ENCODE data around the gene DGKG.

The DGKG gene

GRCh38 chr3:186209810-186210752, 152.0 kb downstream of the DGKG start:
- no peak for DNase-seq (ENCODE audit: low read depth in 2 of 2)

DNA sequence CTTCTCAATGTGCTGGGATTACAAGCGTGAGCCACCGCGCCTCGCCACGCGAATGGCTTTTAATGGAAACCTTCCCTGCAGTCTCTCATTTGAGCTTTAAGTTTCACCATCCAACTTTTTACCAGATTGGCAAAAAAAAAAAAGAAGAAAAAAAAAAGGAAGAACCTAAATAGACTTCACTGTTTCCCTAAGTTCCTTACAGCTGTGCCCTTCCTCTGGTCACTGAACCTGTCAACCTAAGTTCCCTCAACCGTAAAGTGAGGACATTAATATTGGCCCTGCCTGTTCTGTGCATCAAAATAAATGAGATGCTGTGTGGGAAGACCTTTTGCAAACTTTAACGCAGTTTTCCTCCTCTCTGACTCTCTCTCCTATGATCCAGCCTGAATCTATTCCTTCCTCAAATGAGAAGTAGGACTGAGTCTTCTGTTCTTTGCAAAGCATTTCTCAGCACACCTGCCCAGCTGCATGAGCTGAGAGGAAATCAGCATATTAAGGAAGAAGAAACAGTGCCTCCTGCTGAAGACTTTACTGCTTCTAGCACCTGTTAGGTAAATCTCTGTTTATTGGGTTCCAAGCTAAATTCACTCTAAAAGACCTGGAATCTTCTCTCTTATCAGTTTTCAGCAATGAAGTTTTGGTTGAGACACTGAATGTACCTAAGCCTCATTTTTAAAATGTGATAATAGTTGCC, 153.6 kb downstream of the DGKG start:
- no peak for DNase-seq (ENCODE audit: low read depth in 2 of 2)

GRCh38 chr3:186207515-186207914, 154.5 kb downstream of the DGKG start:
- no peak for DNase-seq (ENCODE audit: low read depth in 2 of 2)

- no peak for DNase-seq (ENCODE audit: low read depth in 2 of 2)
Observed at GRCh38 chr3:186200726-186201125, 161.3 kb downstream of the DGKG start.

DNA sequence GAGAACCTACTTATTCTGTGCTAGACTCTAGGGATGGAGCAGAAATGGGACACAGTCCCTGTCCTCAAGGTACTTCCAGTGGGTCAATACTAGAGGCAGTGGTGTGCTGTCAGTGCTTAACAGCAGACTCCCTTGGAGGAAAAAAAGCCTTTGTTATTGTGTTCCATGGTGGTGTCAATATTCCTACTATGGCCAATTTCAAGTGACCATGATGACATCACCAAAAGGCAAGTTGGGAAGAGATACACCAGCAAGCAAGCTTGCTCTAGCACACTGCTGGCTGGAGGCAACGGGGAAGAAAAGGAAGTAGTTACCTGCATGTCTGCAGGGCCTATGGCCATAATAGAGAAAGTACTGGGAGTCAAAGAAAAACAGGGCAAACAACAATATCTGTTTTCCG, 163.6 kb downstream of the DGKG start:
- DNase-seq (ENCODE audit: low read depth in 2 of 2): no peak

GRCh38 chr3:186194451-186194811, 167.6 kb downstream of the DGKG start:
- DNase-seq (ENCODE audit: low read depth in 2 of 2): no peak

- no peak for DNase-seq (ENCODE audit: low read depth in 2 of 2)
Observed at GRCh38 chr3:186193534-186194450, 168.2 kb downstream of the DGKG start.

DNA sequence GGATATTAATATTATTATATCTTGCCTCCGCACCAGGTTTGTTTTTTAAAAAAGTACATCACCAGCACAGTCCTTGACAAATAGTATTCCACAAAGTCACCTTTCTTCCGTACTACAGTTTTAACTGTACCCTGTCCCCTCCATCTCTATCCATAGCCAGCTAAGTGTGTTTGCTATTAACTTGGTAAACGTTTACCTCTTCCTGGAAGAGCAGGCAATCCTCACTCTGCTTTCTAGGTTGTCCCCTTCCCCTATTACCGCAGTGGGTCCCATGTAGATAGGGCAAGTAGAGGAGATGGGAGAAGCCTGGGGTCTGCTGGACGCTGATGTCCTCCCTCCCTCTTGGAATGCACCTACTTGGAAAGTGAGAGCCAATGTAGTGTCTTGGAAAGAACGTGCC, 169.2 kb downstream of the DGKG start:
- DNase-seq (ENCODE audit: low read depth in 2 of 2): no peak

- no peak for DNase-seq (ENCODE audit: low read depth in 2 of 2)
Observed at GRCh38 chr3:186189492-186189891, 172.5 kb downstream of the DGKG start.

DNA sequence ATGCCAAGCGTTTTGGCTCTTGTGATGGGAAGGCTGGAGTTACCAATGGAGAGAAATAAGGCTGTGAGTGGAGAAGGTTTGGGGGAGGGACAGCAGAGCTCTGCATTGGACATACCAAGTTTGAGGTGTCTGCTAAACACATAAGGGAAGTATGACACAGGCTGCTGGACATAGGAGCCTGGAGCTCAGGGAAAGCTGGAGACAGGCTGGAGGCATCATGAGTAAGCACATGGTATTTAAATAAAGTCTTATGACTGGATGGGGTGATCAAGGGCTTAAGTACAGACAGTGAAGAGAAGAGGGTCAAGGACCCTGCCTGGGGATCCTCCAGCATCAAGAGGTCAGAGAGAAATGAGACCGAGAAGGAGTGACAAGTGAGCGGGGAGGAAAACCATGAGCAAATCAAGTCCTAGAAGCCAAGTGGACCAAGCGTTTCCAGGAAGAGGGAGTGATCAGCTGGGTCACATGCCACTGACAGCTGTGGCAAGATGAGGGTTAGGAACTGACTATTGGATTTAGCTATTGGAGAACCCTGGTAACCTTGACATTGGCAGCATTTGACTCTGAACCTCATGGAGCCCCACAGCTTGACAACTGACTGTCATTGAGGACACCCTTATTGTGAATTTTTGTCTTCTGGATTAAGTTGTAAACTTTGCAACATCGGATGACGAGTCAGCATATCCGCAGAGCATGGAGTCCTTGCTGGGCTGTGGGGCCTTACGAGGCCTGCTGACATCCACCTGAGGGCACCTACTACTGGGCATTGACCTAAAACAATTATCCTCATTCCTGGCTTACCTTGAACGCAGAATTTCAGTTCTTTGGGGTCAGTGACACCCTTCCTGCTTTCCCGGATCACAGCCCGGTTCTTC, 174.4 kb downstream of the DGKG start:
- DNase-seq (ENCODE audit: low read depth in 2 of 2): no peak

DNA sequence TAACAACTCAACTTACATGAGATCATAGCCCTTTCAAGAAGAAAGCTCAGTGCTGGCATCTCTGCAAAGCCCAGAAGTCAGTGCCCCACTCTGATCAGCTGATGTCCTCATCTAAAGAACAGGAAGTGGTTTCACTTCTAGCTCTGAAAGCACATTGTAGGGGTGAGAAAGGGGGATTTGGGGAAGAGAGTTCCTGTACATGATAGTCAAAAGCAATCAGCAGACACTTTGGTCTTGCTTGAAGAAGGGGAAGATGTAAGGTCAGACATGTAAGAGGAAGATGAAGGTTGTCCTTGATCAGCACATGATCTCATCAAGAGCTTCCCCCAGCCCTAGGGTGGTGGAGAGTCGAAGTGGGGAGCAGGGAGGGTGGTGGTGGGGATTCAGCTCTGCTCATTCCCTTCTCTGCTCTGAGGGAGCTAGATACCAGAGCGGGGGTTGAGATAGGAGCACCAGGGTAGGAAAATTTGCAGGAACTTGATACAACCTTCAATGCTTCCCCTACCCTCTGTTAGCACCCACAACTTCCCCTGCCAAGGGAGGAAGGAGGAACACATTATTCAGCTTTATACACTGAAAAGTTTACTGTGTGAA, 176.7 kb downstream of the DGKG start:
- no peak for DNase-seq (ENCODE audit: low read depth in 2 of 2)

- no peak for DNase-seq (ENCODE audit: low read depth in 2 of 2)
Observed at GRCh38 chr3:186184021-186184420, 178.0 kb downstream of the DGKG start.

DNA sequence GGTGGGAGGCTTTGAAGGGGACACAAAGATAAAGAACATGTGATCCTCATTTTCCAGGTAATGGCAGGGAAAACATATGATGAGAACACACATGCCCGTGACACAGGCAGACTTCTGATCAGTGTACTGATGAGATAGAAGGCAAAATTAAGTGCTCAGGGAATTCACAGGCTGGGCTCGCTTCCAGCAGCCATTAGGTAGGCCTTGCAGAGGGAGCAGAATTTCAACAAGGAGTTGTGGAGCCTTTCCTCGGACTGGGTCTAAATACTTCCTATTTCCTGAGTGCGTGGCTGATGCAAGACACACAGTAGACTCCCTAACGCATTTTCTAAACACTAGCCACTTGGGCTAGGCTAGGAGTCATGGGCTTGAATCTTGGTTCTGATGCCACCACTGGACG, 179.2 kb downstream of the DGKG start:
- DNase-seq (ENCODE audit: low read depth in 2 of 2): no peak

DNA sequence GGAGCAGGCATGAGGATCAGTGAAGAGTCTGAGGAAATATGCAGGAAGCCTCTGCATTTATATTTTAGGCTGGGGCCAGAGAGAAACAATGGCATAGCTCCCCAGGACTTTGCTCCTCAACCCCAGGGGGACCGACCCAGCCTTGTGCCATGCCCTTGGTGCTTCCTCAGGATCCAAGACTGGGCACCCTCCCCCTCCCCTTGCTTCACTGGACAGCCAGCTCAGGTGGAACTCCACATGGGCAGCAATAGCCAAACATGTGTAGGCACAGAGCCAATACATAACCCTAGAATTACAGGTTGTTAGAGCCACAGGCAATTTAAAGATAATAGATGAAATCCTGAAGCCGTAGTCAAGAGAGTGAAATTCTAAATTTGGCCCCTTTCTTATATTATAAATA, 180.1 kb downstream of the DGKG start:
- DNase-seq (ENCODE audit: low read depth in 2 of 2): no peak

- no peak for DNase-seq (ENCODE audit: low read depth in 2 of 2)
Observed at GRCh38 chr3:186180891-186181481, 181.0 kb downstream of the DGKG start.

- DNase-seq (ENCODE audit: low read depth in 2 of 2): no peak
Observed at GRCh38 chr3:186180151-186180550, 181.9 kb downstream of the DGKG start.

- no peak for DNase-seq (ENCODE audit: low read depth in 2 of 2)
Observed at GRCh38 chr3:186178412-186178811, 183.6 kb downstream of the DGKG start.

DNA sequence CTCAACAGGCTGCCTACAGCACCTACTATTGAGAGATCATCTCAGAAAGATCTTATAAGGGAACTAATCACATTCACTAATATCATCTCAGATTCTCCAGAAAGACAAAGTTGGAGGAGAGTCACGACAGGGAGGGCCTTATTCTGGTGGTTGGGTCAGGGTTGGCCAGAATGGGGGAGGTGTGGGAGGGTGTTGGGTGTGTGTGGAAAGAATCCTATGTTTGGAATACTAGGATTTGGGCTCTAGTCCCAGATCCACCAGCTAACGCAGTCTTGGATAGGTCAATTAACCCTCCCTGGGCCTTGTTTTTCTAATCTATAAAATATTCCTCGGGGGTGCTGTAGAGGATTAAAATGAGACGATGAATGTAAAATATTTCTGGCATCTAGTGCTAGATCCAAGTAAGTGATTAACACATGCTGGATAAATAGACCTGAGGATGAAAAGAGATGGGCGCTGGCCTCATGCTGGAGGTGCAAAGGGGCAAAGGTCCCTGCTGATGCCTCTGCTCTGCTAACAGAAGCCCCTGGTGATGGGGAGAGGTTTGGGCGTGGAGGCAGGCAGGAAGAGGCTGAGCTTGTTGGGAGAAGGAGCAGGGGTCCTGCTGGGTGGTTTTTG, 185.6 kb downstream of the DGKG start:
- DNase-seq (ENCODE audit: low read depth in 2 of 2): no peak

DNA sequence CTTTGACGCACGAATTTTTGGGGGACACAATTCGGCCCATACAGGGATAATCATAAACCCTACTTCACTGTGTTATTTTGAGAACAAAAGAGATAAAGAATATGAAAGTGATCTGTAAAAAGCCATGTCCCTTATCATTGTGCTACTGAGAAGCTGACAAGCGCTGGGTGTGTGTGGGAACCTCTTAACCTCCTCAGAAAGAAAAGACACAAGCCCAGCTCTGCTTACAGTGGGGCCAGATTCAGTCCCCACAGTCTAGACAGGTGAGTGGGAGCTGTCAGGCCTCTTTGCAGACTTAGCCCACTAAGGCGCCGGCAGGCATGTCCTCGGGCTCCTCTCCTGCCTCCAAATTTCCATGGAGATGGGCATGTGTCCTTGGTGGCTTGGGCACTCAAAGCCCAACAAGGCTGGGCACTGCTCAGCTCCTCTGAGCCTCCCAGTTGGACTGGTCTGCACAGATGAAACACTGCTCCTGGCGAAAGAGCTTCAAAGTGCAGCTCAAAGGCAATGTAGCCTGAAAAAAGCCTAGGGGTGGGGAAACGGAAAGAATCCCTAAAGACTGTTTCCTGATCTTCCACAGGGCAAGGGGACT, 188.7 kb downstream of the DGKG start:
- no peak for DNase-seq (ENCODE audit: low read depth in 2 of 2)

Data from stimulated activated CD8-positive, alpha-beta memory T cell treated with anti-CD3 and anti-CD28 coated beads, Interleukin-2, amount 100 ng/mL, for 1 hour (primary cell).